ENCODE measurements around the gene CALR3. TPM values are rescaled to one million over a fixed set of nuclear protein-coding genes. Genes with fewer than 3 reads are reported as not detected.

Gene CALR3
- total and polyA plus RNA-seq, 2 of the 13 experiments (the other 11 are each of a cell fraction or from before 2014, with no cell fraction given): not detected

- TF ChIP-seq ZBTB40 (IDR thresholded peaks at IDR 0.05) (no peak), ZBTB40 (CRISPR knock-in tag; IDR thresholded peaks at IDR 0.05) (no peak; the same call in 1 of the 2 replicates), FOSL2 (CRISPR knock-in tag; IDR thresholded peaks at IDR 0.05) (peak; percentile 35; the same call in 1 of the 2 replicates), ZNF543 (CRISPR knock-in tag; IDR thresholded peaks at IDR 0.05) (peak; percentile 57; the same call in 1 of the 2 replicates), ZNF652 (CRISPR knock-in tag; IDR thresholded peaks at IDR 0.05; ENCODE audit: borderline replicate concordance, low read depth) (peak; percentile 85), ZNF776 (CRISPR knock-in tag; IDR thresholded peaks at IDR 0.05) (no peak), ESRRA (CRISPR knock-in tag; IDR thresholded peaks at IDR 0.05; ENCODE audit: low read depth) (0 out of 2 replicates have a peak, but pooled peaks have one; percentile 22), THAP9 (CRISPR knock-in tag; IDR thresholded peaks at IDR 0.05; ENCODE audit: borderline replicate concordance) (peak; percentile 81; the same call in 1 of the 2 replicates), ZZZ3 (CRISPR knock-in tag; IDR thresholded peaks at IDR 0.05; ENCODE audit: borderline replicate concordance) (0 out of 2 replicates have a peak, but pooled peaks have one; percentile 15), ZC3H13 (CRISPR knock-in tag; IDR thresholded peaks at IDR 0.05) (no peak), ZFY (CRISPR knock-in tag; IDR thresholded peaks at IDR 0.05) (peak; percentile 81), NR3C1 (CRISPR knock-in tag; IDR thresholded peaks at IDR 0.05) (no peak), CREBL2 (CRISPR knock-in tag; IDR thresholded peaks at IDR 0.05; ENCODE audit: borderline replicate concordance) (no peak)
Measured at GRCh38 chr19:16495982-16496612, at the start of gene CALR3, which contains the start of gene C19orf44 (continued).
